Fibroblast of mammary gland (primary cell): ENCODE data around the gene TNC.

Source experiments
- DNase-seq: peaks from one replicate; pipeline ENCODE4 v3.0.0-alpha.2; 2010; ENCODE audit warnings: low read depth
- H3K4me3 ChIP-seq: 2 replicates; pipeline ENCODE4 v1.5.1; 2011; ENCODE audit warnings: low read depth, mild to moderate bottlenecking, low read length, moderate library complexity; ENCODE audit not compliant: control insufficient read depth
- CTCF ChIP-seq: conservative IDR thresholded peaks from 2 replicates; pipeline ENCODE4 v1.5.1; 2011; ENCODE audit warnings: low read depth, low read length, inconsistent platforms; ENCODE audit not compliant: control insufficient read depth, insufficient read depth

The TNC gene

DNA sequence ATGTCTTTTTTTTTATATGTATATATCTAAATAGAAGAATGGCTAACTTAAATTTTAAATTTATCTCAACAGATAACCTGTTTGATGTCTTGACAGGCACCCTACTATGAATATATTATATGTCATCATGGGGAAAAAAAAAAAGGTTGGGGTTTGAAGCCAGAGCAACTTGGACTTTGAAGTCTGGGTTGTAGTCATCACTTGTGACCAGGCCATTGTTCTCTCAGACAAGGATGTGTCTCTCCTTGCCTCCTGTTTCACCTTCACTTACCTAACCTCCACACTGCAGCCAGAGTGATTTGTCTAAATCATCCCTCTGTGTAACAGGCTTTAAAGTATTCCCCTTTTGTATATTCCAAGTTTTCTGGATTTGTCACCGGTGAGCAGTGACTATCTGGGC is 130.8 kb downstream of the TNC start:
- DNase-seq, result no peak

GRCh38 chr9:114985959-114986501 is 131.9 kb downstream of the TNC start:
- H3K4me3 ChIP-seq, result no peak overlapping the region
- no peak for DNase-seq
- no peak for TF ChIP-seq CTCF

More for the DNA sequence above, 130.8 kb downstream of the TNC start:
- H3K4me3 ChIP-seq, result no peak overlapping the region
- no peak for TF ChIP-seq CTCF

- DNase-seq, result no peak
- no peak for TF ChIP-seq CTCF
- H3K4me3 ChIP-seq, result no peak overlapping the region
These were observed 136.9 kb downstream of the TNC start for GRCh38 chr9:114981063-114981462.

DNA sequence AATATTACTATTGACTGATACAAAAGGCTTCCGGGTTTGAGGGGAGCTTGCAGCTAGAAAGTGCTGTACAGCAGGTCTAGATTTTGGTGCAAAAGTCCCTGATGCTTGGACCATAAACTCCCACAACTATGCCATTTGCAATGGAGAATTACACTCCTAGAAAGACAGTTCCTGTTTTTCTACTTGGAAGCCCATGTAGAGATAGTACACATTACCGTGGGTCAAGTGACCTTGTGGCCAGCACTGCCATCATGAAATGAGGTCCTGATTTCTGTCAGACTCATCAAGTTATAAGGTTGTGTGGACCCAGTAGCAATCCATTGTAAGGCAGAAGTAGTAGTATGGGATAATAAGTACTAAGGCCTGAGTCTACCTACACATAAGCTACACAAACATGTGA is 144.7 kb downstream of the TNC start:
- no peak for TF ChIP-seq CTCF
- no peak overlapping the region for H3K4me3 ChIP-seq
- no peak for DNase-seq

DNA sequence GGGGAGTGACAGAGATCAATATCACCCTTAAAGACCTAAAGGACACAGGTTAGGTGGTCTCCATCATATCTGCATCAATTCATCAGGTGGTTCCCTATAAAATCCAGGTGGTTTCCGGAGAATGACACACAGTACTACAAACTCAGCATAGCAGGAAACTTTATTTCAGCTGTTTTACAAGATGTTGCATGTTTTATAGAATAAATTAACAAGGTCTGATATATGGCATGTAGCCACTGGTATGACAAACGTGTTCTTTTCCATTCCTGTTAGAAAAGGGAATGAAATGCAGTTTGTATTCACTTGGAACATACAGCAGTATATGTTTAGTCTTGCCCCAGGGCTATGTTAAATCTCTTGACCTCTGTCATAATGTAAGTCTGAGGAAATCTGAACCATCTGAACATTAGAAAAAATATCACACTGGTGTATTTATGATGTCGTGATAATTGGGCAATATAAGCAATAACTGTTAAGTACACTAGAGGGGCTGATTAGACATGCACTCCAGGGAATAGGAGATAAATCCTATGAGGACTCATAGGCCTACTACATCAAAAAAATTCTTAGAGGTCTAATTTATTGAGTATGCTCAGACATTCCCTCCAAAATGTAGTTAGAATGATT is 145.3 kb downstream of the TNC start:
- no peak for TF ChIP-seq CTCF
- DNase-seq, result no peak
- no peak overlapping the region for H3K4me3 ChIP-seq
